Caco-2 (cell line): ENCODE results near the gene AMOTL2. TPM values are rescaled to one million over a fixed set of nuclear protein-coding genes. Genes with fewer than 3 reads are reported as not detected.

Source experiments
- BruUV-seq: library from RNA; stranded (reverse); fragments of 400-500 nt; replicated peaks from 2 replicates; lab custom pipeline; 2021; lab: Mats Ljungman, UMichigan
- CTCF ChIA-PET: fragments of 300-600 bp; sonication (Branson Sonifier 250); formaldehyde crosslinking; loops from one replicate; lab custom pipeline; 2022; ENCODE audit warnings: antibody characterized with exemption; lab: Charles Lee
- POLR2A ChIA-PET: fragments of 300-600 bp; sonication (Branson Sonifier 250); formaldehyde crosslinking; loops from one replicate; lab custom pipeline; 2022; ENCODE audit warnings: antibody characterized with exemption; lab: Charles Lee
- DNase-seq, 2 experiments: peaks; one replicate each; pipeline versions ENCODE4 v3.0.0 to v3.0.0-alpha.2; 2020 to 2022
- H3K27me3 ChIP-seq: replicated peaks from 2 replicates; pipeline ENCODE4 v1.6.0; 2011; ENCODE audit warnings: low read length; ENCODE audit not compliant: control insufficient read depth, insufficient read depth
- H3K36me3 ChIP-seq: 2 replicates; pipeline ENCODE4 v1.5.1; 2011; ENCODE audit warnings: low read length; ENCODE audit not compliant: control insufficient read depth, insufficient read depth
- H3K4me1 ChIP-seq: fragments of 250-450 bp; sonication (Bioruptor Pico); 2 replicates; pipeline ENCODE4 v1.5.1; 2020; ENCODE audit warnings: mild to moderate bottlenecking
- H3K4me3 ChIP-seq: 2 replicates; pipeline ENCODE4 v1.5.1; 2011; ENCODE audit warnings: low read depth, mild to moderate bottlenecking, control low read depth, low read length
- H3K9me3 ChIP-seq: fragments of 250-450 bp; sonication (Bioruptor Pico); 2 replicates; pipeline ENCODE4 v1.5.1; 2020; ENCODE audit warnings: mild to moderate bottlenecking, moderate library complexity
- H3K27ac Mint-ChIP-seq: one replicate; pipeline ENCODE4 v1.8.0; 2022; ENCODE audit warnings: mixed read lengths; ENCODE audit not compliant: unreplicated experiment
- H3K27me3 Mint-ChIP-seq: one replicate; pipeline ENCODE4 v1.8.0; 2022; ENCODE audit warnings: mixed read lengths; ENCODE audit not compliant: insufficient read depth, unreplicated experiment
- H3K36me3 Mint-ChIP-seq: one replicate; pipeline ENCODE4 v1.8.0; 2022; ENCODE audit warnings: mild to moderate bottlenecking, mixed read lengths; ENCODE audit not compliant: insufficient read depth, unreplicated experiment
- H3K4me1 Mint-ChIP-seq: one replicate; pipeline ENCODE4 v1.8.0; 2022; ENCODE audit warnings: low read depth, mixed read lengths; ENCODE audit not compliant: unreplicated experiment
- H3K4me3 Mint-ChIP-seq: one replicate; pipeline ENCODE4 v1.8.0; 2022; ENCODE audit warnings: mild to moderate bottlenecking, moderate library complexity, mixed read lengths; ENCODE audit not compliant: unreplicated experiment
- H3K9me3 Mint-ChIP-seq: one replicate; pipeline ENCODE4 v1.8.0; 2022; ENCODE audit warnings: mixed read lengths; ENCODE audit not compliant: unreplicated experiment
- intact Hi-C: fragments of 100-400 bp; cut with micrococcal nuclease; formaldehyde crosslinking; loops from one replicate; pipeline ENCODE4 v1.10.0; 2022; ENCODE audit not compliant: unreplicated experiment
- total RNA-seq: library from RNA; stranded (reverse); gene quantifications from 2 replicates; pipeline ENCODE4 v1.2.3, GENCODE V29; 2022
- TF ChIP-seq, protein P1 (sequence below), 2 experiments: fragments of 200-600 bp in 1 of 2; IDR thresholded peaks; 1 replicate in 1 of 2; 2 replicates in 1 of 2; pipeline versions ENCODE4 v1.5.1 to v1.8.0; 2011 to 2022; ENCODE audit warnings: antibody characterized with exemption in 1 of 2, control low read depth in 1 of 2, inconsistent platforms in 1 of 2, low read depth in 1 of 2, low read length in 1 of 2, mild to moderate bottlenecking in 1 of 2, moderate library complexity in 1 of 2; ENCODE audit not compliant: insufficient read depth in 1 of 2, severe bottlenecking in 1 of 2, unreplicated experiment in 1 of 2

The AMOTL2 gene
- total RNA-seq, 1 experiment from 2014 or later, result 271 TPM

DNA sequence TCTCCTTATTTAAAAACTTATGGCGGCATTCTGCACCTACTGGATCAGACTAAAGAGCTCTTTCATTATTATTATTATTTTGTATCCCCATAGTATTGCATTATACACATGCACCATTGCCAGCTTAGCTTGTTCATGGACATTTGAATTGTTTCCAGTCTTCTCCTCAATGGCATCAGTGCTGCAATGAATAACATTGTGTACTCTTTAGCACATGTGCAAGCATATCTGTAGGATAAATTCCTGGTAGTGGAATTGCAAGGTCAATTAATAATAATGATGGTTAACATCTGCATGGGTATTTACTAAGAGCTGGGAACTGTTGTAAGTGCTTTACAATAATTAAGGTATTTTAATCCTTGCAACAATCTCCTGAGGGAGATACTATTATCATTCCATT, 52.0 kb downstream of the AMOTL2 start:
- H3K4me1 Mint-ChIP-seq, result peaks cover 31% of the 10 kb centered on the region
- H3K4me3 Mint-ChIP-seq, result no peak overlapping the region
- H3K27me3 Mint-ChIP-seq, result no peaks in the 10 kb centered on the region
- POLR2A ChIA-PET, result interaction anchor here (1.1 kb wide), 1 partner anchor 9 kb away, joined by 3 read pairs; no protein-coding TSS in a partner anchor
- peaks cover 8% of the 10 kb centered on the region for H3K36me3 Mint-ChIP-seq
- Histone ChIP-seq H3K4me3 (no peak overlapping the region), H3K27me3 (no peaks in the 10 kb centered on the region), H3K9me3 (no peaks in the 10 kb centered on the region), H3K36me3 (no peaks in the 10 kb centered on the region), H3K4me1 (peaks cover 39% of the 10 kb centered on the region)
- intact Hi-C loops, result no loop called here
- CTCF ChIA-PET, result no interaction called here
- BruUV-seq, result no TSS peak
- DNase-seq, result no peak
- no peaks in the 10 kb centered on the region for H3K9me3 Mint-ChIP-seq
- TF ChIP-seq, protein P1, sequence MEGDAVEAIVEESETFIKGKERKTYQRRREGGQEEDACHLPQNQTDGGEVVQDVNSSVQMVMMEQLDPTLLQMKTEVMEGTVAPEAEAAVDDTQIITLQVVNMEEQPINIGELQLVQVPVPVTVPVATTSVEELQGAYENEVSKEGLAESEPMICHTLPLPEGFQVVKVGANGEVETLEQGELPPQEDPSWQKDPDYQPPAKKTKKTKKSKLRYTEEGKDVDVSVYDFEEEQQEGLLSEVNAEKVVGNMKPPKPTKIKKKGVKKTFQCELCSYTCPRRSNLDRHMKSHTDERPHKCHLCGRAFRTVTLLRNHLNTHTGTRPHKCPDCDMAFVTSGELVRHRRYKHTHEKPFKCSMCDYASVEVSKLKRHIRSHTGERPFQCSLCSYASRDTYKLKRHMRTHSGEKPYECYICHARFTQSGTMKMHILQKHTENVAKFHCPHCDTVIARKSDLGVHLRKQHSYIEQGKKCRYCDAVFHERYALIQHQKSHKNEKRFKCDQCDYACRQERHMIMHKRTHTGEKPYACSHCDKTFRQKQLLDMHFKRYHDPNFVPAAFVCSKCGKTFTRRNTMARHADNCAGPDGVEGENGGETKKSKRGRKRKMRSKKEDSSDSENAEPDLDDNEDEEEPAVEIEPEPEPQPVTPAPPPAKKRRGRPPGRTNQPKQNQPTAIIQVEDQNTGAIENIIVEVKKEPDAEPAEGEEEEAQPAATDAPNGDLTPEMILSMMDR (IDR thresholded peaks at IDR 0.05; ENCODE audit: insufficient read depth in 1 of 2, low read depth in 1 of 2, low read length in 1 of 2, severe bottlenecking in 1 of 2, unreplicated experiment in 1 of 2), result no peak
- H3K27ac Mint-ChIP-seq, result no peak overlapping the region

DNA sequence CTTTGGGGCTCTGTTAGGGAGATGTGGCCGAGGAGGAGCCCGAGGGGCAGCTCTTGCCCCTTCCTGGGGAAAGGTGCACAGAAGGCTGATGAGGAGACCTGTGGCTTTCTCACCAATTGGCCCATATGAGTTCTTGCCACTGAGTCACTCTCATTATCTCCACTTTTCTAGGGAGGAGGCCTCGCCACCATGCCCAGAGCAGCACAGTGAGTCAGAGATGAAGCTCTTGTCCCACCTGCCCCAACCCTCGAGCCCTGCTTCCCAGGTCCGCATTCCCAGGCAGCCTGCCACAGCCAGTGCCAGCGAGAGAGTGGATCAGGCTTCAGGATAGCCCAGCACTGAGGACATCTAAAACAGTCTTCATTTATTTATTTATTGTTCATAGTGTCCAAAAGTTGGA, 53.5 kb downstream of the AMOTL2 start:
- ChIA-PET POLR2A (no interaction called here), CTCF (no interaction called here)
- intact Hi-C loops, result no loop called here
- Mint-ChIP-seq H3K27ac (peak overlapping the region; percentile 45), H3K4me1 (peaks cover 36% of the 10 kb centered on the region), H3K9me3 (no peaks in the 10 kb centered on the region), H3K36me3 (no peaks in the 10 kb centered on the region), H3K27me3 (no peaks in the 10 kb centered on the region), H3K4me3 (no peak overlapping the region)
- peaks cover 29% of the 10 kb centered on the region for H3K4me1 ChIP-seq
- no peak overlapping the region for H3K4me3 ChIP-seq
- TF ChIP-seq, protein P1 (IDR thresholded peaks at IDR 0.05; ENCODE audit: insufficient read depth in 1 of 2, low read depth in 1 of 2, low read length in 1 of 2, severe bottlenecking in 1 of 2, unreplicated experiment in 1 of 2), result no peak
- DNase-seq, result no peak
- H3K36me3 ChIP-seq, result no peaks in the 10 kb centered on the region
- no peaks in the 10 kb centered on the region for H3K27me3 ChIP-seq
- BruUV-seq, result no TSS peak
- no peaks in the 10 kb centered on the region for H3K9me3 ChIP-seq

DNA sequence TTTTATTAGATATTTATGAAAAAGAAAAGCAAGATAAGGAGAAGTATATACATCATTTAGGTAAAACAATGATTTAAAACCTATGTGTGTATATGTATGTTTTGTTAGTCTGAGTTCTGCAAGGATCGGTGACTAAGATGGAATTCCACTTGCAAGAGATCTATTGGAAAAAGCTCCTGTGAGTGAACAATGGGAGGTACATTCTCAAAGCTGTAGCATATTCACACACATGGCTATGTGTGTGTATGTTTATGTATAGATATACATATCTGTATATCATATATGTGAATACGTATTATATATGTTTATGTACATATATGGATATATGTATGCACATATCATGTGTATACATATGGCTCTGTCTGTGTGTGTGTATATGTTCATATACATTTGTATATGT, 54.3 kb downstream of the AMOTL2 start:
- DNase-seq, result no peak
- TF ChIP-seq, protein P1 (IDR thresholded peaks at IDR 0.05; ENCODE audit: insufficient read depth in 1 of 2, low read depth in 1 of 2, low read length in 1 of 2, severe bottlenecking in 1 of 2, unreplicated experiment in 1 of 2), result no peak
- Histone ChIP-seq H3K27me3 (no peaks in the 10 kb centered on the region), H3K36me3 (no peaks in the 10 kb centered on the region), H3K4me1 (peaks cover 26% of the 10 kb centered on the region), H3K9me3 (no peaks in the 10 kb centered on the region), H3K4me3 (no peak overlapping the region)
- no peak overlapping the region for H3K27ac Mint-ChIP-seq
- ChIA-PET CTCF (no interaction called here), POLR2A (no interaction called here)
- H3K27me3 Mint-ChIP-seq, result no peaks in the 10 kb centered on the region
- H3K4me3 Mint-ChIP-seq, result no peak overlapping the region
- peaks cover 31% of the 10 kb centered on the region for H3K4me1 Mint-ChIP-seq
- no TSS peak for BruUV-seq
- intact Hi-C loops, result no loop called here
- H3K36me3 Mint-ChIP-seq, result no peaks in the 10 kb centered on the region
- H3K9me3 Mint-ChIP-seq, result no peaks in the 10 kb centered on the region
